Activated T-helper 1 cell treated with Interleukin-2 at 50 U/mL for 16 hours (primary cell): ENCODE results near the gene PTCD2.
"Not testable (repeated sequence)": the region's sequence is repeated elsewhere in the genome, so short reads cannot be mapped to it uniquely, and the experiment has no call there.

Source experiments
- DNase-seq: peaks from one replicate; pipeline ENCODE4 v3.0.0-alpha.2; 2020; ENCODE audit warnings: low read depth

Gene PTCD2

GRCh38 chr5:72380492-72381274 lies 60.5 kb downstream of the PTCD2 start:
- no peak for DNase-seq

DNA sequence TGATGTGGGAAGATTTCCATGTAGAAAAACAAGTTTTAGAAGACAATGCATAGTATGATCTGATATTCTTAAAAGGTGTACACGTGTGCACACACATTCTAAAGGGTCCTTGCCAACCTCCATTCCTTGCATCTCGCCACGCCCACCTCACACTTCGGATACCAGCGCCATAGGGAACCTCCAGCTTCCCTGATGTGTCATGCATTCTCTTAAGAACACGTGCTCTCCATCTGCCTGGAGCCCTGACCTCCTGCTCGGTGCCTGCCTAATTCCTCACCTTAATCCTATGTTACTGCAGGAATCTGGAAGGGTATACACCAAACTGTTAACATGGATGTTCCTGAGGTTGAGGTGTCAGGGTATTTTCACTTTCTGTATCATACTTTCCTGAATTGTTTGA lies 63.1 kb downstream of the PTCD2 start:
- no peak for DNase-seq

DNA sequence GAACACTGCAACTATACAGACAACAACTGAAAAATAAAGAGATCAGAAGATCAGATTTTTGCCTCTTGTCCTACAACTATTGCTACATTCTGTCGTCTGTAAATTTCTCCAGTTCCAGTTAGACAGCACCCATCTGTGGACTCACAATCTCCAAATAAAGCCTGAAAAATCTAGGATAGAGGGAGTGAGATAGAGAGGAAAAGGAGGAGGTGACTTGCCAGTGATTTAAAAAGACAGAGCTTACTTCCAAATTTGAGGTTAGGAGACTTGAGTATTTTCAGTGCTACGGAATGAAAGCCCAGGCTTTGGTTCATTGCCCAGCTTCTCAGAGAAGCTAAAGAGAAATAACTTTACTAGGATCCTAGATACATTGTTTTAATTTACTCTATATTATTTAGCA lies 63.6 kb downstream of the PTCD2 start:
- DNase-seq = no peak

GRCh38 chr5:72386639-72387038 lies 66.5 kb downstream of the PTCD2 start:
- no peak for DNase-seq

DNA sequence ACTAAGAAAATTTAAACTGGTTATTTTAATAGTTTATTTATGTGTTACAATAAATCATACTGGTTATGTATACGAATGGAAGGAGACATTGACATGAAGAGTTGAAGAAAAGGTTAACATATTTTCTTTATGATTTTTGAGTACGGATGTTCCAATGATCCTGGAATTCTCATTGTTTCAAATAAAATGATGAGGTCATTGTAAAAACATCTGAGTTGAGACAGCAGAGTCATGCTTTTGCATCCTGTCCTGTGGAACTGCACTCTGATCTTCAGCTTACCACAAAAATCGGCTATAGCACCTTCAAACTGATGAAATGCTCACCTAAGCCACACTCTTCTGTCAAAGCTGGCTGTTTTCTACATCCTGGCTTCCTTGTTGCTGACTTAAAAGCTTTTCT lies 67.8 kb downstream of the PTCD2 start:
- DNase-seq = no peak

DNA sequence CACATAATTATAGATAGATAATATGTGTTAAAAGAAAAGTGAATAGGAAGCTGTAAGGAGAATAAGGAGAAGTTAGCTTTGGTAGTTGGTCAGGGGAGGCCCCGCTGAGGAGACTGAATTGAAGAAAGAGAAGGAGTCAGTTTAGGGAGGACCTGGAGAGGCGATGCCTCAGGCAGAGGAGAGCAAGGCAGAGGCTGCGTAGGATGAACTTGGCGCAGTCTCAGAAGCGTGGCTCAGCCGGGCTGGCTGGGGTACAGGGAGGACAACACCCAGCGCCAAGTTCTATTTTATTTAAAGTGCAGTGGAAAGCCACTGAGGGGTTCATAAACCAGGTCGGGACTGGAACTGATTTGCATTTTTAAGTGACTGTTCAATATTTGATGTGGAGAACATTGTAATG lies 68.5 kb downstream of the PTCD2 start:
- no peak for DNase-seq

DNA sequence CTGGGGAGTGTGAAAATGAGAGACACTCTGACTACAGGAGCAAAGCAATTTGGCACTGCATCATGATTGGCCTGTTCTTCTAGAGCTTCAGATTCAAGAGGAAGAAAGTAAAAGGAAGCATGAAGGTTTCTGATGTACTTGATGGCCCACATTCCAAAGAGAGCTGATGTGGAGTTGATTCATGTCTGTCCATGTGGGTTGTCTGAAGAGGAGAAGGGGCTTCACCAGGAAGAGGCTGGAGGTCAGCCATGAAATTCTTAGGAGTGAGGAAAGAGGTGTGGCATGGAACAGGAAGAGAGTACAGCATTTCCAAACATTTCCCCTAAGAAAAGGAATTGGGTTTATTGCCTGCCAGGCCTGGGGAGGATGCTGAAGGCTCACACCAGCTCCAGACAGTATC lies 70.7 kb downstream of the PTCD2 start:
- DNase-seq = no peak

GRCh38 chr5:72392326-72392733 lies 72.2 kb downstream of the PTCD2 start:
- no peak for DNase-seq

DNA sequence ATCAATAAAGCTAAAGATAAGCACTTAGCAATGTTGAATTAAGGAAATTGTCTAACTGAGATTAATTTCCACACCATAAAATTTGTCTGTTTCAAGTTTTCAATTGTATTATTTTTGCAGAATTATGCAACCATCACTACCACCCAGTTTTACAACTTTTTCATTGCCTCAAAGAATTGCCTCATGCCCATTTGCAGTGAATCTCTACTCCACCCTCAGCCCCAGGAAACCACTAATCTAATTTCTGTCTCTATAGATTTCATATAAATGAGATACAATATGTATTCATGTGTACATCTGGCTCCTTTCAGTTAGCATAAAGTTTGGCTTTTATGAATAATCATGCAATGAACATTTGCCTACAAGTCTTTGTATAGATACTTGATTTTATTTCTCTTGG lies 72.9 kb downstream of the PTCD2 start:
- DNase-seq = no peak

DNA sequence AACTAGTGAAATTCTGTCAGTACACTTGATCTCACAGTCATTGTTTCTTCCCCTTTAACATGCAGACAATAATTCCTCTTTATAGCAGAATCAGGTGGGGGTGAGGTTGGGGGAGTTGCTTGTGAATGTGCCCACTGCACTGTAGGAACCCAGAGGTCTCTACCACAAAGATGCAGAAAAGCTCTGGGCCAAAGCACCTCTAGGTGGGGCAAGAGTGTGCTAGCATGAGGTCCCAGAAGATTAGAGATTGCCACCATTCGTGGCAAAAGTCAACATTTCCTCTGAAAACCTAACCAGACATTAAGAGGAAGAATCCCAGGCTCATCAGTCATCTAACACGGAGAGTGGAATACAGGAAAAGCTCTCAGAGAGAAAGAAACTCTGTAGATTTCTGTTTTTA lies 74.5 kb downstream of the PTCD2 start:
- no peak for DNase-seq

DNA sequence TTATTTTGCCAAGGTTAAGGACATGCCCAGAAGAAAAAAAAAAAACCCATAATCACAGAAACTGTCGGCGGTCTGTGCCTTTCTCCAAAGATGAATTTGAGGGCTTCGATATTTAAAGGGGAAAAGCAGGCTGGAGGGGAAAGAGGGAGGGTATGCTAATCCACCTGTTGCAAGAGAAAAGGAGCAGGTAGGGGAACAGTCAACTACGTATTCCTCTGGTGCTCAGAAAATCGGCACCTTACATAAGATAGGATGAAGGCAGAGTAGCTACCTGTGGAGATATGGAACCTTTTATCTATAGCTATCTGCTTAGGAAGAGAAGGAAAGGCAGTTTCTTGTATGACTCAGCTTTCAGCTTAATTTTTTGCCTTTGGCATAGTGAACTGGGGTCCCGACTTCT lies 77.7 kb downstream of the PTCD2 start:
- no peak for DNase-seq

GRCh38 chr5:72400950-72401349 lies 80.8 kb downstream of the PTCD2 start:
- DNase-seq = no peak

GRCh38 chr5:72402381-72402890 lies 82.3 kb downstream of the PTCD2 start:
- DNase-seq = no peak

DNA sequence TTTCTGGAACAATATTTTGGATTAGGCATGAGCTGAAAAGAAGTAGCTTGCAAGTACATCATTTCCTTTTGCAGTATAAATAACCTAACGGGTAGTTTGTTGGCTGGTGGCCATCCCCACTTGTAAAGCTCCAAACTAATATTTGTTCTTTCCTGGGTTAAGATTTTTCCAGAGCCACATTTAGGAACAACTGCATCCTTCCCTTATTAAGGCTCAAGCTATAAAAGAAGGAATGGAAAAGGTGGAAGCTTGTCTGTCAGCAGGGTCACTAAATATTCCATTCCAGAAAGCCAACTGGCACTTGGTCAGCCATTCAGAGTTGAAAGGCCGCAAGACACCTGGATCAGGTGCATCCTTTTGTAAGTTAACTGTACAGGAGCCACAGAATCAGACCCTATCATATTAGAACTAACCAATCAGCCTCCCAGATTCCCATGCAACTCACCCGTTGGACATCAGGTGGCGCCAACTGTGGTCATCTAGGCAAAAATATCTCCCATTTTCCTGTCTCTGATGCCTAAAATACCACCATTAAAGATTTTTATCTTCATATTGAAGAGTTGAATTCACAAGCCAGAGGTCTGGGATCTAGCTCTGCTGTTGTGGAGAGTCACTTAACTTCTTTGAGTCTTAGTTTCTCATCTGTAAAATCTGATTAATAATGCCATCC lies 82.9 kb downstream of the PTCD2 start:
- DNase-seq = no peak

GRCh38 chr5:72404771-72405170 lies 84.6 kb downstream of the PTCD2 start:
- DNase-seq = not testable (repeated sequence)

GRCh38 chr5:72407078-72407477 lies 86.9 kb downstream of the PTCD2 start:
- DNase-seq = no peak

DNA sequence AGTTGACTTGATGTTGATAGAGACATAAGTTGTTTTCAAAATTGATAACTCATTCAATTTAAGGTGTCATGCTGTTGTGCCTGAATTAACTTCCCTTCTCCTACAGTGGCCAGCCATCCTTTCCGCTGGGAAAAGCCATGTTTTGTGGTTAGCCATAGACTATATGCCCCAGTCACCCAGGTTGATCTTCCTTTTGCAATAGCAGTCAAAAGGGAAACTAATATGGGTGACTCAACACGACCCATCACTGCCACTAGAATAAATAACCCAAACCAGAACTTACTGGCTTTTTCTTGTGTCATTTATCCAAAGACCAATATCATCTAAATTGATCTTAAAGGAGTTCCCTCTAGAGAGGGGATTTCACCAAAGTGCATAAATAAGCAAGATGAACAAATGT lies 87.4 kb downstream of the PTCD2 start:
- no peak for DNase-seq

DNA sequence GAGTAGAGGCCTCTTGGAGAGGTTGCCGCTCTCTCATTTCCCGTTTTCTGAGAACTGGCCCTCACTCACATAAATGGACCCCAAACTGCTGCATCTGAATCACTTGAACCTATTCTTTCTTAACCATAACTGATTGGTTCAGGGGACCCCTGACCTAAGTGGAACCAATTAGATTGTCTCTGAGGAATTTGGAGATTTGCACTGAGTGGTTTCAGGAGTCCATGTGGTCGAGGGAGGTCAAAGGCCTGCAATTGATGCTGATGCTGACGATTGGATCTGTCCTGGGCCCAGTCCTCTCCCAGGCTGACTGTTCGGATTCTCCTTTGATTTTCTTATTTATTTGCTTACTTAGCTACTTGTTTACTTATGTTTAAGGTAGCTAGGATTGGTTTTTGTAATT lies 88.0 kb downstream of the PTCD2 start:
- DNase-seq = no peak

GRCh38 chr5:72408603-72409002 lies 88.4 kb downstream of the PTCD2 start:
- no peak for DNase-seq

DNA sequence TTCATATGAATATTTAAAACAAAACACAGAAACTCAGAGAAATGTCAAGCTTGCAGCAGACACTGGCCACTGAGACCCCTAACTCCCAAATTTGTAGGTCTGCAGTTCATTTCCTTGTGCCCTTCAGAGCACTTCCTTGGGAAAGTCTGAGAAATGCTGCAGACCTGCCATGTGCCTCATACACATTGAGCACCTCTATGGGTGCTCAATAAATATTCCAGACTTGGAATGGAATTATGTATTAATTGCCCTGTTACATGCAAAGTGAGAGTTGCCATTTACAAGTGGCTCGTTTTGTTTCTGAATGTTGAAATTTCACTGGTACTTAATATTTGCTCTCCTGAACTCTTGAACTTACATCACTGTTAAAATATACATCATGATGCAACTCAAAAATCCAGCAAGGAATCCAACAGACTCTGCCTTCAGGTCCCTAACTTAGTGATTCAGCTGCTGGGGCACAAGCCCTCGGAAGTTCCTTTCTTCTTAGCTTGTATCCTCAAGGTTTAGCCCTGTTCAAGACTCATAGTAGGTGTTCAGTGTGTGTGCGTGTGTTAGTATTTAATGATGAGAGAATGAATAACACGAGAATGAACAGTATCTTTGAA lies 90.6 kb downstream of the PTCD2 start:
- no peak for DNase-seq

DNA sequence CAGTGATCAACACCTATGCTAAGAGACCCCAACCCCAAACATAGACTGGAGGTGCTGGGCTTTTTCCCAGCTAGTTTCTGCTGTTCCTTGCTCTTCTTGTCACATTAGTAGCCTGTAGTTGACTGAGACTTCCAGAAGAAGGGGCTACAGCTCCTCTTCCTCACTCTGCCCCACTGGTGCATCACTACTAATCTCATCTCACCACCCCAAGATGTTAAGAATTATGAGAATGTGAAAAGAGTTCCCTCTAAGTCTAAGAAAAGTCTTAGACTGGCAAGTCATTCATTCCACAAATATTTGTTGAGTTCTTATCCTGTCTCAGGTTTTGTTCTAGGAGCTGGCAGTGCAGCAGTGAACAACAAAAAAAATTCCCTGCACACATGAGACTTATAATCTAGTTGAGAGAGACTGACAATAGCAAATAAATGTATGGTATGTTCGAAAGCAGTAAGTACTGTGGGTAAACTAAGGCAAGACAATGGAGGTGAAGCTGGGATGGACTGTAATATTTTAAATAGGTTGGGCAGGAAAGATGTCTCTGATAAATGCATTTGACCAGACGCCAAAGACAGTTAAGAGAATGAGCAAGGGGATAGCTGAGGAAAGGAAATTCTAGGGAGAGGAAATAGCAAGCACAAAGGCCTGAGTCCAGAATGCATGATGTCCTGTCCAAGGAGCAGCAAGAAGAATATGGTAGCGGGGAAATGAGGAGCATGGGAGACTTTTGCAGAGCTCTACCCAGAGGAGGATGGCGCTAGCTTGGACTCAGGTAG lies 92.3 kb downstream of the PTCD2 start:
- DNase-seq = no peak

DNA sequence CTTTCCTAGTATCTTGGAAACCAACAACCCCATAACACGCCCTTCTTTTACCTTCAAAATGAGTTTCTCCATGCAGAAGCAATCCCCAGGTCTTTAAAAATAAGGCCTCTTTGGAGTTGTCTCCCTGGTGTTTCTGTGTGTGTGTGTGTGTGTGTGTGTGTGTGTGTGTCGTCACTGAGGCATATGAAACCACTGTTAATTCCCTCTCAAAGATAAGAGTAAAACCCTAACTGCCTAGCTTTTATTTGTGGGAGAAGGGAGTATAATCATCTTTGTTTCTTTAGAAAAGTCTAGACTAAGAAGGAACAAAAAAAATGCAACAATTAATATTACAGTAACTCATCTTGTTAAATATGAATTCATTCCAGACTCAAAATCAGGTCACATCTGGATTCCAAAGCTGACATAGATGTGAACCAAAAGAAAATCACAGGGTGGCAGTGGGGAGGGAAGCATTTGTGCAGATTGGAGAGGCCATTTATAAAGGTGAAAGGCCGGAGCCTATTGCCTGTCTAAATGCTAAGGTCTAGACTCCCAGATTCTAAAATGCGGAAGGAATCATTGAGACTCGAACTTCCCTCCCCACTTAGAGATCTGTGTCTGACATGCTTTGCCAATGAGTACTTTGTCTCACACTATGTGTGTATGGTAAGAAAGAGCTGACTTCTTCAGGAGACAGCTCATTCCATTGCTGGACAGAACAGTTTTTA lies 95.6 kb downstream of the PTCD2 start:
- no peak for DNase-seq
